Ovary (tissue), 9 donors: ENCODE results near the gene CDNF. TPM values are rescaled to one million over a fixed set of nuclear protein-coding genes. Genes with fewer than 3 reads are reported as not detected.

Experiments used
- DNase-seq, 5 donors: peaks; one replicate each; pipeline ENCODE4 v3.0.0-alpha.2; 2019 to 2020
- H3K27ac ChIP-seq, 2 donors: fragments of 200-600 bp; one replicate each; pipeline versions ENCODE4 v1.5.1 to v1.8.0; 2019 to 2022
- H3K27me3 ChIP-seq: fragments of 200-600 bp; one replicate; pipeline ENCODE4 v1.8.0; 2022
- H3K36me3 ChIP-seq: fragments of 200-600 bp; sonication (generic); one replicate; pipeline ENCODE4 v1.5.1; 2019
- H3K4me1 ChIP-seq: one replicate; pipeline ENCODE4 v1.8.1; 2013; ENCODE audit warnings: mild to moderate bottlenecking, moderate library complexity; ENCODE audit not compliant: insufficient read depth
- H3K4me3 ChIP-seq: fragments of 200-600 bp; sonication (generic); one replicate; pipeline ENCODE4 v1.5.1; 2017
- H3K9me3 ChIP-seq, 2 donors: fragments of 200-600 bp in 1 of 2; sonication (generic) in 1 of 2; one replicate each; pipeline versions ENCODE4 v1.5.1 to v1.8.1; 2013 to 2019; ENCODE audit warnings: mild to moderate bottlenecking in 1 of 2, moderate library complexity in 1 of 2
- CTCF ChIP-seq, 3 donors: fragments of 450-650 bp in 2 of 3; fragments of 200-600 bp in 1 of 3; IDR thresholded peaks; one replicate each; pipeline versions ENCODE4 v1.5.1 to v1.8.0; 2016 to 2022; ENCODE audit warnings: antibody characterized with exemption in 3 of 3, mild to moderate bottlenecking in 1 of 3
- EP300 ChIP-seq: sonication (generic); formaldehyde crosslinking; IDR thresholded peaks from one replicate; pipeline ENCODE4 v1.6.1; 2017; ENCODE audit warnings: antibody characterized with exemption
- POLR2A ChIP-seq: fragments of 450-650 bp; IDR thresholded peaks from one replicate; pipeline ENCODE4 v1.6.1; 2017; ENCODE audit warnings: antibody characterized with exemption, mild to moderate bottlenecking, moderate library complexity
- WGBS, 3 donors: extraction: QIAGEN DNeasy Blood & Tissue Kit in 1 of 3; methylation state at CpG; one replicate each; pipeline versions ENCODE4 v1.1.5 to v1.1.7; 2013 to 2017; 5-methylcytosine and 5-hydroxymethylcytosine counted together
- intact Hi-C, 4 donors: fragments of 100-400 bp; cut with DNase I; formaldehyde crosslinking; loops; one replicate each; pipeline versions ENCODE4 v1.11.0 to v1.15.1; 2022 to 2023
- polyA plus RNA-seq, 2 donors: library from polyadenylated mRNA; stranded (reverse); fragments of 200-250 nt in 1 of 2; fragments of 350-450 nt in 1 of 2; fragmentation: Illumina TruSeq in 1 of 2; extraction: RNeasy Lipid Tissue Mini Kit (QIAGEN cat#74804) in 1 of 2; gene quantifications; one replicate each; pipeline ENCODE4 v1.2.3, GENCODE V29; 2013 to 2014
- total RNA-seq, 7 donors: library from RNA; depleted of rRNA in 2 of 7; stranded (reverse); fragments of >200 nt in 2 of 7; fragmentation: NEBNext Ultra II Directional in 3 of 7; extraction: Animal tissue kit (Norgen Biotek cat#: 25700) in 3 of 7; gene quantifications; one replicate each; pipeline versions ENCODE4 v1.1.0 to v1.2.4, GENCODE V29; 2016 to 2023
- donor health status: DM: no; HTN: no; CAD: no; lungs with moderate emphysema.
- donor health status: DM: no; HTN: no; CAD: no.
- donor health status: Bipolar disorder and iron deficiency.
- donor health status: DM: yes; HTN: yes; CAD: no.
- donor health status: DM: no; HTN: no; CAD: no.
- donor health status: DM: yes; HTN: yes; CAD: no.

CDNF gene
- total and polyA plus RNA-seq, 9 donors: 1.5 to 6.0 (median 3.5) TPM

- DNase-seq: peak in 1 of 5 donors; percentile 22
- intact Hi-C loops: no loop called here
These were observed 55.0 kb downstream of the CDNF start for GRCh38 chr10:14782691-14783363.

GRCh38 chr10:14781763-14782162 is 56.1 kb downstream of the CDNF start:
- H3K4me3 ChIP-seq: no peak overlapping the region
- 82 to 83% (median 83%) methylated on average over 7 of the region's 7 CpGs for WGBS, 3 donors
- H3K36me3 ChIP-seq: no peaks in the 10 kb centered on the region
- no peak for DNase-seq
- H3K27me3 ChIP-seq: no peaks in the 10 kb centered on the region
- no peak overlapping the region for H3K27ac ChIP-seq
- no peak for TF ChIP-seq CTCF (IDR thresholded peaks at IDR 0.05)
- no peaks in the 10 kb centered on the region for H3K4me1 ChIP-seq
- intact Hi-C loops: no loop called here
- H3K9me3 ChIP-seq: no peaks in the 10 kb centered on the region

More at GRCh38 chr10:14782691-14783363, 55.0 kb downstream of the CDNF start:
- Histone ChIP-seq H3K4me3 (no peak overlapping the region), H3K9me3 (no peaks in the 10 kb centered on the region), H3K36me3 (no peaks in the 10 kb centered on the region), H3K4me1 (no peaks in the 10 kb centered on the region), H3K27me3 (no peaks in the 10 kb centered on the region), H3K27ac (no peak overlapping the region)
- TF ChIP-seq EP300: no peak
- TF ChIP-seq CTCF (IDR thresholded peaks at IDR 0.05): no peak
- TF ChIP-seq POLR2A: no peak
- 75 to 86% (median 85%) methylated on average over 9 of the region's 9 CpGs for WGBS, 3 donors

GRCh38 chr10:14779001-14779651 is 58.7 kb downstream of the CDNF start:
- H3K27me3 ChIP-seq: no peaks in the 10 kb centered on the region
- H3K9me3 ChIP-seq: no peaks in the 10 kb centered on the region
- TF ChIP-seq POLR2A (no peak), EP300 (no peak), CTCF (IDR thresholded peaks at IDR 0.05) (no peak)
- intact Hi-C loops: no loop called here
- H3K27ac ChIP-seq: no peak overlapping the region
- DNase-seq: no peak
- 37 to 54% (median 41%) methylated on average over 6 of the region's 6 CpGs for WGBS, 3 donors
- H3K36me3 ChIP-seq: no peaks in the 10 kb centered on the region
- H3K4me3 ChIP-seq: no peak overlapping the region
- H3K4me1 ChIP-seq: no peaks in the 10 kb centered on the region

- no peaks in the 10 kb centered on the region for H3K4me1 ChIP-seq
- no peak for DNase-seq
- H3K27me3 ChIP-seq: no peaks in the 10 kb centered on the region
- H3K36me3 ChIP-seq: no peaks in the 10 kb centered on the region
- WGBS, 3 donors: 89 to 92% (median 91%) methylated on average over 9 of the region's 9 CpGs
- intact Hi-C loops: no loop called here
- no peaks in the 10 kb centered on the region for H3K9me3 ChIP-seq
- TF ChIP-seq EP300: no peak
- no peak for TF ChIP-seq CTCF (IDR thresholded peaks at IDR 0.05)
- TF ChIP-seq POLR2A: no peak
- no peak overlapping the region for H3K27ac ChIP-seq
- H3K4me3 ChIP-seq: no peak overlapping the region
These were observed 61.3 kb downstream of the CDNF start for GRCh38 chr10:14776546-14776945.
